GM19324 (cell line): ENCODE results near the gene ENTR1.

Source experiments
- ATAC-seq: cut with Tn5 transposase; IDR thresholded peaks from one replicate; pipeline ENCODE4 v1.9.1; 2021; ENCODE audit warnings: mild to moderate bottlenecking, moderate library complexity; ENCODE audit not compliant: unreplicated experiment, low FRiP score

The ENTR1 gene

GRCh38 chr9:136379401-136379800 is 31.0 kb downstream of the ENTR1 start:
- ATAC-seq, result no peak

- no peak for ATAC-seq
Measured at GRCh38 chr9:136379003-136379287, 31.5 kb downstream of the ENTR1 start.

DNA sequence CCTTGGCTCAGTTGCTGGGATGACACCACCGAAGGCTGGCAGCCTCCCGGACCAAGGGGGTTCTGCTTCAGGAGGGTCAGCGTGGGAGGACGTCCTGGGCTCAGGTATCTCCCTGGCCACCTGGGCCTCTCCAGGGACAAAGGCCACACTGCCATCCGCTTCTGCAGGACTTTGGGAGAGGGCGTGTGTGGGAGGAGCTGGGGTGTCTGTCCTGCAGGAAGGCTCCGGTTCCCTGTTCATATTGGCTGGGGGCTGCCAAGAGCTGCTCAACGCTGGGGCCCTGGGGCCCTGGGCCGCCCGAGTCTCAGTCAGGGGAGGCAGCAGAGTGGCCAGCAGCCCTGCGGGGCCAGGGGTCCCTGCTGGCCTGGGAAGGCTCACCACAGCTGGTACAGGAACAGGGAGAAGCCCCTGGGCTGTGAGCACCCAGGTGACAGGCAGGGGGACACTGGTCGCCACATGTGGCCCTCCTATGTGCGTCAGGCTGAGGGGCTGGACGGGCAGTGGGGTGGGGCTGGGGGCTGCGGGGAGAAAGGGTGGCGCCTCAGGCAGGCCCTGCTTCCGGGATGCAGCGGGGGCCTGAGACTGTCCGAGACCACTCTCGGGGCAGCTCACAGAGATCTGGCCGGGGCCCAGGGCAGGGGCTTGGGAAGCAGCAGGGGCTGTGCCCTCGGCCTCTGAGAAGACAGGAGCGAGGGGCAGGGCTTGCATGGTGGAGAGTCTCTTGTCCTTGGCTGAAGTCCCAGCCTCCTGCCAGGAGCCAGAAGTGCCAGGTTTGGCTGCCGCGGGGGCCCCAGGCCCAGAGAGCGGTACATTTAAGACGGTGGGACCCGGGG is 32.0 kb downstream of the ENTR1 start:
- no peak for ATAC-seq

DNA sequence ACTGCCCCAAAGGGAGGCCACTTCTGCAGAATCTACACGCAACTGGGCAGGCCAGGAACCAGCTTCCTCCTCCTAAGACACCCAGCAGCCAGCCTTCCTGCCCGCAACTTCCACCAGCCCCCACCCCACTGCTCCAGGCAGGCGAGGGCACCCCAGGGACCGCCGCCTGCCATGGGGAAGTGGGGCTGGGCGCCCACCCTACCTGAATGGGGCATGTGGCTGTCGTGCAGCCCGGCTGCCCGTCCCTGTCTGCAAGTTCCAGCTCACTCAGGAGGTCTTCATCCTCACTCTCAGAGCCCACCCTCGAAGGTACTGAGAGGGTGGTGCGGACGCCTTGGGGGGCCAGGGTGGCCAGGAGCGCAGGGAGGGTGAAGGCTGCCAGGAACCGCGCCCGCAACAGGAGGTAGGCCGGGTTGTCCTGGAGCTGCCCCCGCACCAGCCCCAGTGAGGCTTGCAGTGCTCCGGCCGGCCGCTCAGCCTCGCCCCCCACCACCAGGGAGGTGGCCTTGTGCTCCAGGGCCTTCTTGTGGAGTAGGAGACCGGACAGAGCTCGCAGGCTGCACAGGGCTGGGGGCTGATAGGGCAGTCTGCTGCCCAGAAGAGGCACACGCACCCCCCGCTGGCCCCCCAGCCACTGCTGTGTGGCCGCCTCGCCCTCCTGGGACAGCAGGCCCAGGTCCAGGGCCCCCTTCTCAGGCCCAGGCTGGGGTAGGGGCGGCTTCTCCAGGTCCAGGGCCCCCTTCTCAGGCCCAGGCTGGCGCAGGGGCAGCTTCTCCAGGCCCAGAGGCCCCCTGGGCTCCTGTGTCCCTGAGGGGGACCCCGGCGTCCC is 32.9 kb downstream of the ENTR1 start:
- ATAC-seq, result no peak

- no peak for ATAC-seq
Measured at GRCh38 chr9:136376457-136376856, 34.0 kb downstream of the ENTR1 start.

DNA sequence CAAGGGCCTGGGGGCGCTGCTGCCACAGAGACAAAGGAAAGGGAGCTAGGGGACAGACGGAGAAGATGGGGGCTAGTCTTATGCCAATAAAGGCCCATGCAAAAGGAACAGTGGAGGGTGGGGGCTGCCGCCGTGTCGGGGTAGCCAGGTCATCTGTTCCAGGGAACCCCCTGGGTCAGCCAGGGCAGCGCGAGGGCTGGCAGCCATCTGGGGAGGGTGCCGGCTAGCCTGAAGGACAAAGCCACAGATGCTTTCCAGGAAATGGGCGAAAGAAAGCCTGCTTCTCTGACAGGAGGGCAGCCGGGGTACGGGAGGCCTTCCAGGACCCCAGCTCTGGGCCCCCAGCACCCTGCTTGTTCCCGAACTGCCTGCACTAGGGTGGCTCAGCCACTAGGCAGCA is 35.3 kb downstream of the ENTR1 start:
- ATAC-seq, result no peak

DNA sequence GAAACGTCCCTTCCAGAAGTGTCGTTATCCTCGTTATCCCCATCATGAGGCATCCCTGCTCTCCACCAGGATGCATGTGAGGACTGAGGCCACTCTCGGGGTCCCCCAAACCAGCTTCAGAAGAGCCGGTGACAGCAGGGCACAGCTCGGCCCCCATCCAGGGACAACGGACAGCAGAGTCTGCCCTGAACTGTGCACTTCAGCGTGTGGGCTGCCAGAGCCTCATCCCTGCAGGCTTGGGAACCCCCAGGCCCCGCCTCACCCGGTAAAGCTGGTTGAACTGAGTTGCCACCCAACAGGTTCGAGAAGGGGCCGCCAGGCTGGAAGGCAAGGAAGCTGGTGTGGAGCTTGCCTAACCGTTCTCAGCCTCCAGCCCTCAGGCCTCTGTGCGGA is 36.2 kb downstream of the ENTR1 start:
- ATAC-seq, result no peak

- no peak for ATAC-seq
Measured at GRCh38 chr9:136373300-136374182, 36.9 kb downstream of the ENTR1 start, which contains the start of gene CARD9. CARD9 (minus strand) TSS chr9:136373669; CDS start chr9:136372078, 1,591 bp downstream.

DNA sequence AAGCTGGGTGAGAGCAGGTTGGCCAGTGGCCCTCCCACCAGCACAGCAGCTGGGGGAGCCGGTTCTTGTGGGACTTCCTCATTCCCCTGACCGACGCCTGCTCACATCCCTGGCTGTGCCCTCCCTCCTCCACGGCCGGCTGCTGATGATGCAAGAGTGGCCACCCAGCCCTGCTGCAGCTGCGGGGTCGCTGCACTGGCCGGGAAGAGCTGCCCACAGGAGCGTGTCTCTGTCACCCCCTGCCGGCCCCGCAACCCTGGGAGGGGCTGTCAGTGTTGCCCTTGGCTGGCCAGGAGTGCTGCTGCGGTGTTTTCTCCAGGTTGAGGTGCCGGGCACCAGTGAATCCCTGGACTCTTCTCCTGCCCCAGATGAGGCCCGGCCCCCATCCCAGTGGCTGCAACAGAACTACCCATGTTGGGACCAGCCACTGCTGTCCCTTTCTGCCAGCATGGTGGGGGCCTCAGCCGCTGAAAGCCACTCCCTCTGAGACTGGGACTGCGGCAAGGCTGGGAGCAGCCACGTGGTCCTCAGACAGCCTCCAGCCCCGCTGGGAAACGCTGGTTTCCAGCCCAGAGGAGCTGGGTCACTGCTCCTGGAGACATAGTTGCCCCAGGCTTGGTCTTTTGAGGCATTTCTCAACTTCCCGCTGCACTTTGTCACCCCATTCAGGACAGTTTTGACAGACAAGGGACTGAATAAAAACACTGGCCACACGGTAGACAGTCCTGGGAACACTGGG is 37.7 kb downstream of the ENTR1 start:
- ATAC-seq, result no peak

DNA sequence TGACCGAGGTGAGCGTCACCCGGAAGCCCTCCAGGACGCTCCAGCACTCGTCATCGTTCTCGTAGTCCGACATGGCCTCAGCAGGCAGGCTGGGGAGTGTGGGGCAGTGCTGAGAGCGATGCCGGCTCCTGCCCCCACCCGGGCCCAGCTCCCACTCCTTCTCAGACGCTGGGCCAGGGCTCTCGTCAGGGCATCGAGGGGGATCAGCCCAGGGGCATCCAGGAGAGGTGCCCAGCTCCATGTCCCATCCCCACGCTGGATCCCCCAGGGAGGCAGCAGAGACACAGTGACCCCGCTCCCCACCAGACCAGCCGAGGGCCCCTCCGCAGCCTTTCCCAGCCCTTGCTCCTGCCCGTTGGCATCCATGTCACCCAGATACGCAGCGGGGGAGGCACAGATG is 38.4 kb downstream of the ENTR1 start:
- no peak for ATAC-seq

- no peak for ATAC-seq
Measured at GRCh38 chr9:136371533-136371880, 38.9 kb downstream of the ENTR1 start.

- no peak for ATAC-seq
Measured at GRCh38 chr9:136370687-136371532, 39.5 kb downstream of the ENTR1 start.

- ATAC-seq, result no peak
Measured at GRCh38 chr9:136370037-136370436, 40.4 kb downstream of the ENTR1 start.

DNA sequence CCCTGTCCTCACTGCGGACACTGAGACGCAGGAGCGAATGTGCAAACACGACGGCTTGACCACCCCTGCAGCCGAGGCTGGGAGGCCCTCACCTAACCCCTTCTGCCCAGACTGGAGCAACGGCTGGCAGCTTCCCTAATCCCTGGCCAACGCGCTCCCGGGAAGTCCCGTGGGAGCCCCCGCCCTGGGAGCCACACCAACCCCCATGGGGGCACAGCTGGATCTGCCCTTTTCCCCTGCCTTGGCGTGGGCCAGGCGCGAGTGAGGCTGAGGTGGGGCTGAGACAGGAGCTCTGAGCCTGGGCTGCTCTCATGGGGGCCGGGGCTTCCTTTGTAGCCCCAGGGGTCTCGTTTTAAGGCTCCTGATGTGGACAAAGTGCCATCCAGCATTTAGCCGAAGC is 42.2 kb downstream of the ENTR1 start:
- ATAC-seq, result no peak

DNA sequence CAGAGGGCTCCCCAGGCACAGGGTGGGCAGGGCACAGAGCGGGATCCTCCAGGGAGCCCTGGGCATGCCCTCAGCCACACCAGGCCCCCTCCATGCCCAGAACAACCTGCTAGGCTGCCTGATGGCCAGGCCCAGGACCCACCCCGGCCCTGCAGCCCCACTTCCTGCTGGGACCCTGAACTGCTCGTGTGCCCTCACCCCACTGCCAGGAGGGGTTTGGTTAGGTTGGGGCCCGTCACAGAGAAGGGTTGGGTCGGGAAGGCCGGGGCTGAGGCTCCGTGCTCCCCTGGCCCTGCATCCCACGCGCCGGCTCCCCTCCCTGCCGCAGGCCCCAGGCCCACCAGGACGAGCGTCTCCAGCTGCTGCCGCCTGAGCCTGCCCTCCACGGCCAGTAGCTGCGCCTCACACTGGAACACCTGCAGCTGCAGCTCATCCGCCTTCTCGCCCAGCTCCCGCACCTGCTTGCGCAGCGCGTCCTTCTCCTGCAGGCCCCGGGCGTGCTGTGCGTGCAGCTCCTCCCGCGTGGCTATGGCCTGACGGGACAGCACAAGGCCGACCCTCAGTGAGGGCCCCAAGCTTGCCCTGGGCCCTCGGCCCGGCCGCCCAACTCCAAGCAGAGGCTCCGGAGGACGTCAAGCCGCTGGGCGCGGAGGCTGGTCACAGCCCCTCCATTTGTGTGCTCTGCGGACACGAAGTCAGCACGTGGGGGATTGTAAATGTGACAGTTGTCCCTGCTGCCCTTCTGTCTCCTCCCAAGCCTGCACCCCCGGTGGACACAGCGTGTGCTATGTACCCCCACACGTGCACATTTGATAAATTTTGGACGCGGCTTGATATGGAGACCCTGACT is 42.9 kb downstream of the ENTR1 start:
- ATAC-seq, result no peak

DNA sequence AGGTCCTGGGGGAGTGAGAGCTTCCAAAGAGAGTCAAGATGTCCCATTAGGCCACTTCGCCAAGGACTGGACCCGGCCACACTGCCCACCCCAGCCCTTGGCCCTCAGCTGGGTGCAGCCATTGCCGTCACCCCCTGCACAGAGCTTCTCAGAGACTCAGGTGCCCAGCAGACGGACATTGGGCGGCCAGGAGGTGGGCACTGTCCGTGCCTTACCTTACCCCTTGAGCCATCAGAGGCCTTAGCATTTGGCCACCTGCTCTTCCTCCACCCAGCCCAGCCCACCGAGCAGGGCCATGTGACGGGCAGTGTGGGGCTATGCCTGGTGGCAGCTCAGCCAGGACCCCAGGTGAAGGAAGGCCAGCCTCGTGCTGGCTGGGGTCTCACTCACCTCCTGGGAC is 43.6 kb downstream of the ENTR1 start:
- ATAC-seq, result no peak

- ATAC-seq, result no peak
Measured at GRCh38 chr9:136365775-136366222, 44.6 kb downstream of the ENTR1 start.

GRCh38 chr9:136364942-136365774 is 45.3 kb downstream of the ENTR1 start:
- ATAC-seq, result no peak
